Thyroid gland (tissue), 4 donors: Measurements from ENCODE around the gene AGPAT1.

ENCODE experiments used
- CTCF ChIP-seq, 6 experiments: fragments of 200-600 bp in 3 of 6; fragments of 450-650 bp in 3 of 6; sonication (generic) in 3 of 6; IDR thresholded peaks; one replicate each; pipeline ENCODE4 v1.5.1; 2016 to 2019; ENCODE audit warnings: antibody characterized with exemption in 6 of 6, mild to moderate bottlenecking in 2 of 6, inconsistent platforms in 1 of 6, moderate library complexity in 1 of 6
- POLR2A ChIP-seq, 2 donors: fragments of 450-650 bp; IDR thresholded peaks; one replicate each; pipeline ENCODE4 v1.6.1; 2017; ENCODE audit warnings: antibody characterized with exemption in 2 of 2, mild to moderate bottlenecking in 2 of 2, moderate library complexity in 1 of 2

GRCh38 chr6:32179766-32180405 lies 4.0 kb upstream of the AGPAT1 start:
- no peak for TF ChIP-seq CTCF (IDR thresholded peaks at IDR 0.05)
- TF ChIP-seq POLR2A (IDR thresholded peaks at IDR 0.05): no peak
